Measurements from ENCODE around the gene MAGIX. TPM values are rescaled to one million over a fixed set of nuclear protein-coding genes. Genes with fewer than 3 reads are reported as not detected.

The MAGIX gene
- total RNA-seq, 1 donor from 2014 or later: 1.6 TPM

DNA sequence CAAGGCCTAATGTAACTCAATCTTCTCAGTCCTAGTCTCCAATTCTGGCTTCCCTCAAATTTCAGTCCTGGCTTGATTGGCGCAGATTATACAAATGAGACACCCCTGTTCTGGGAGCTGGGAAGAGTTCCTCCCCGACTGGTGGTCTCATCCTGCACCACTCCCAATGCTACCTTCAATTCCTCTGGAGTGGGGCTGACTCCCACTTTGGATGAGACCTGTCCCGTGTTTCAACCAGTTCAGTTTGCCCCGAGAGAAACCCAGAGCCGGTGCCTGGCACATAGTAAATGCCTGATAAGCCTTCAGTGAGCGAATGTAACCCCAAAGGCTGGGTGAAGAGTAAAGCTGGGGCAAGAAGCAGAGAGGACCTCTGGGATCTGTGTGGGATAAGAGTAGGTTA lies 41.5 kb downstream of the MAGIX start:
- no peak for DNase-seq (ENCODE audit: low spot score)

DNA sequence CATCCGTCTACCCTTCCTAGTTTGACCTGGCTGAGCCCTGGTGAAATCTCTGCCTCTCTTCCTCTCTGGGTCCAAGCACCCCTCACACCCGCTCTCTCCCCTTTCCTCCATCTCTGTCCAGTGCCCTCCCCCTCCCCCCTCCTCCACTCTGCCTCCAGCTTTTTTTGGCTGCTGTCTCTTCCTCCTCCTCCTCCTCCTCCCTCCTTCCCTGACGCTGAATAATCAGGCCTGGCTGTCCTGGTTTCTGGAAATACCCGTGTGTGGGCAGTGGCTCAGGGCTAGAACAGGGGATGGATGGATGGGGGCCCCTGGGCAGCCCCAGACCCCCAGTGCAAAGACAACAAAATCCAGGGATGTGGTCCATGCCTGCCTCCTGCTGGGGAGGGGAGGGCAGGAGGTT lies 42.2 kb downstream of the MAGIX start:
- DNase-seq (ENCODE audit: low spot score): no peak

DNA sequence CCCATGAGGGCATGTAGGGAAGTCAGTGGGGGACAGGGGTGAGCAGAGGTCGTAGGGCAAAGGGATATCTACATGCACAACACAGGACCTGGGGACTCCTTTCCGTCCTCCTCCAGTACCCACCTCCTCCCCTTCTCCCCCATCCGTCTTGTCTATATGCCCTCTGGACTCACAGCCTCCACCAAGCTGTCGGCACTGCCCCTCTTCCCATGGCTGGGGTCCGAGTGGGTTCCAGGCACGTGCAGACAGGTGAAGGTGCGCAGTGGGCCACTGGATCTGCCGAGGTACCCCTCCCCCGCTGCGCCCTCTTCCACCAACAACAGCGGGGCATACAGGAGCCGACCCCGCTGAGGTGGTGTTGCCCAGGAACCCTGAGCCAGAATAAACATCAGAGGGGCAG lies 42.9 kb downstream of the MAGIX start:
- no peak for DNase-seq (ENCODE audit: low spot score)

DNA sequence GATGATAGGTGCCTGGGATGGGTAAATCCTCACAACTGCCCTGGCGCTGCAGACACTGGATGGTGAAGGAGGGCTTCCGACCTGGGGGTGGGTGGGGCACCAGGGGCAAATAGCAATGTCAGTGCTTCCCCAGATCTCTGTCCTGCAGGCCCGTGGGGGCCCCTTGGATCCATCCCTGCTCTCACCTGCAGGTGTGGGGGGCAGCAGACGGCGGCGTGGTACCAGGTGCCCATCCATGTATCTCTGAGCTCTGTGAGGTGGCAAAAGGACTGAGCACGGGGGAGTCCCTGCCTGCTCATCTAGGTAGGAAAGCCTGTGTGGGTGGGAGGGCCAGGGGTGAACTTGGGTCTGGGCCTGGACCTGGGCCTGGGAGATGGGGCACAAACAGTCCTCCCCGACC lies 44.0 kb downstream of the MAGIX start:
- no peak for DNase-seq (ENCODE audit: low spot score)

DNA sequence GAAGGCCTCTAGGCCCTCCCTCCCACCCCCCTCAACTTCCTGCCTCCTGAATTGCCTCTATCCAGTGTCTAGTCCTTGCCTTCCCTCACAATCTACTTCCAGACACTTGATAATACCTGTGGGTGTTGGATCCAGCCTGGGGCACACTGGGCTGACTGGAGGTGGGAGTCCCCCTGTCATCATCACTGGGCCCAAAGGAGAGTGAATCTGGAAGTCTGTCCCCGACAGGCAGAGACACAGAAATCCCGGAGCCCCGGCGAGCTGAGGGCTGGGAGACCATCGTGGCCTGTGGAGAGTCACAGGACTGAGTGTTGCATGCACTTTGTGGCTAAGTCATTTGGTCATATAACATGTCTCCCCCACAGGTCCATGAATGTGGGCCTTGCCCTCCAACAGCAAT lies 45.8 kb downstream of the MAGIX start:
- no peak for DNase-seq (ENCODE audit: low spot score)

DNA sequence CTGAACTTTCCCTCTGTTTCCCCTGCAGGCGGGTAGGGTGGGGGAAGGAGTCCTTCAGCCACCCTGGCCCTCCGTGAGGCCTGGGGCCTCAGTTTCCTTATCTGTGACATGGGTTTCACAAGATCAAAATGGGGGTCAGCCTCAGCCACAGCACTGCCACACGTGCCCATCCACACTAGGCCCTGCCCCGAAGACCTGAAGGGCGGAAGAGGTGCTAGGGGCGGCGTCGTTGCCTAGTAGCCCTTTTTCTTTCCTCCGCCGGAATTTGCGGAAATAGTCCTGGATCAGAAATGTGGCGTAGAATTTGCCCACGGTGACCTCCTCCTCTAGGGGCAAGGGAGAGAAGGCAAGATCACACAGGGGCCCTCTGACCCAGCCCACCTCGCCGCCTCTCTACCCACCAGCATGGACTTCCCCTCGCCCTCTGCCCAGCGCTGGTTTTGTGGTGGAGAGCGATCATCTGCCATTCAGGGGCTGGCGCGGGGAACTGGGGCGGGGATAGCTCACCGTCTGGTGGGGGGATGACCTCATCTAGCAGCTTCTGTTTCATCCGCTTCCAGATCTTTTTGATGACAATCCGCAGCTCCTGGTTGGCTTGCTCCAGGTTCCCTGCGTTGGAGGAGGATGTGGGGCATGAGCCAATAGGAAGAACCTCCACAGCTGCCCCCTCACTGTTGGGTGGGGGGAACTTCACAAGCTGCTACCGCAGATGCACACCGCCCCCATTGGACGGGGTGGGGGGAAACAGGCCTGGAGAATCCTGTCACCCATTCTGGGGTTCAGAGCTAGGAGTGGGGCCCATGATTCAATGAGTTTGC lies 47.1 kb downstream of the MAGIX start:
- no peak for DNase-seq (ENCODE audit: low spot score)

DNA sequence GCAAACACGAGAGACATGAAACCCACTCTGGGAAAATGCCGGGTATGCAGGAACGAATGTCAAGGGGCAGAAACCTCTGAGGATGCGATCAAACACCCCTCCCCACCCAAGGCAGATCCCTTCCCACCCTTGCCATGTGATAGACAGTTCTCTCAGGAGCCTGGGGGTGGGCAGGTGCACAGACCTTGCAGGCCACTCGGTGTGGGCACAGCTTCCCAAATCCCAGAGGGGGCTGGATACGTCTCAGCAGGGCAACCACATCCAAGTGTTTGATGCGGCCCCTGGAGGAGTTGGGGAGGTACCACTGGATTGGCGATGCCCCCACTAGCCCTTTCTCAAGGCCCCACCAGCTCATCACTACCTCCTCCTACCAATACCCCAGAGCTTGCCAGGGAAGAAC lies 47.8 kb downstream of the MAGIX start:
- DNase-seq (ENCODE audit: low spot score): no peak

DNA sequence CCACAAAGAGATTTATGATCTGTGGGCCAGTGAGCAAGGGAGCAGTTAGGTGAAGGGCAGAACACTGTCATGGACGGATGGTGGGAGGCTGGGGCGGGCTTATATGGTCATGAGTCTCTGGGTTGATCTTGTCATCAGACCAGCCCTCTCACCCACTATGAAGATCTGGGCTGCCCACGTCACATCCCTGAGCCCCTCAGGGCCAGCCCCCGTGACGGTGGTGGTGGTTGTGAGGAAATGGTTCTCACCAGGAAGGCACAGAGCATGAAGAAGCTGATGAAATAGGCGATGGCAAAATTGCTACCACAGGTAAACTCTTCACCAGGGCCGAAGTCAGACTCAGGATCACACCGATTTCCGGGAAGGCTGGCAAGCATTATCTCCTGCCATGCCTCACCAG lies 48.5 kb downstream of the MAGIX start:
- DNase-seq (ENCODE audit: low spot score): no peak

DNA sequence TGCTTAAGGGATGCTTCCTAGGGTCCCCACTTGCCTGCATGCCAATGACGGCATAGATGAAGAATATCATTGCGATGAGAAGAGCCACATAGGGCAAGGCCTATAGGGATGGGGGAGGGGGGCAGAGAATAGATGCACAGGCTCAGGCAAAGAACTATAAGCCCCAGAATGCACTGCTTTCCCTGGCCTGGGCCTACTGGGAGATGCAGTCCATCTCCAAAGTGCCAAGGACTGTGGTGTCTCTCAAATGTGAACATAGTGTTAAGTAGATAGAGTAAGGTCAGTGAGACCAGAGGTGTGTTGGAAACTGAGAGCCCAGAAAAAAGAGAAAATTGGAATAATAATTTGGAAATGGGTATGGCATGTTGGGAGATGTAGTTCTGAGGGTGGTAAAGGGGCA lies 49.7 kb downstream of the MAGIX start:
- no peak for DNase-seq (ENCODE audit: low spot score)

DNA sequence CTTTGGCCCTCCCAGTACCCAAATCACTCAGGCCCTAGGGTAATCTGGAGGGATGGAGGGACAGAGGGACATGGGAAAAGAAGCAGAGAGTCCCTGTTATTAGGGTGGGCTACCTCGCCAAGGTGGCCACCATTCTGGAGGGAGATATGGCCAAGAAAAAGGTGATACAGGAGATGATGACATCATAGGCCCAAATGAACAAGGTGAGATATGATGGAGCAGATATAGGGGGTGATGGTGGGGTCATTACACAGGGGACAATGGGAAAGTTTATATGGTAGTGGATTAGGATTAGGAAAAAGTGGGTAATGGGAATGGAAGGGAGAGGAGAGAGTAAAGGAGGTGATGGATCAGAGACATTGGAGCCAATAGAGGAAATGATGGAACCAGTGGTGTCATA lies 50.3 kb downstream of the MAGIX start:
- no peak for DNase-seq (ENCODE audit: low spot score)

DNA sequence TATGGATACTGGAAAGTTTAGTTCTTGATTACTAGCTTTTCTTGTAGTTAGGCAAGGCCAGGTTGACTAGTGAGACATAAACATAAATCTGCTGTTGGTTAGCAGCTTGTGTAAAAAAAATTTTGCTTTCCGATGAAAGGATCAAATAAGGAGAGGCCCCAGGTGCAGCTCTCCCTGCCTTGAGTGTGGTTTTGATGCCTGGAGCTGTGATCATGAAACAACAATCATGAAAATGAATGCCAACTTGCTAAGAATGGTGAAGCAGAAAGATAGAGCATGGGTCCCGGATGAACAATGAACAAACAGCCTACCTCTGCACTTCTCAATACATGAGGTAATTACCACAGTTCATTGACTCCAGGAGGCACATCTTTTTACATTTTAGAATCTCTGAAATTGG lies 51.9 kb downstream of the MAGIX start:
- no peak for DNase-seq (ENCODE audit: low spot score)

DNA sequence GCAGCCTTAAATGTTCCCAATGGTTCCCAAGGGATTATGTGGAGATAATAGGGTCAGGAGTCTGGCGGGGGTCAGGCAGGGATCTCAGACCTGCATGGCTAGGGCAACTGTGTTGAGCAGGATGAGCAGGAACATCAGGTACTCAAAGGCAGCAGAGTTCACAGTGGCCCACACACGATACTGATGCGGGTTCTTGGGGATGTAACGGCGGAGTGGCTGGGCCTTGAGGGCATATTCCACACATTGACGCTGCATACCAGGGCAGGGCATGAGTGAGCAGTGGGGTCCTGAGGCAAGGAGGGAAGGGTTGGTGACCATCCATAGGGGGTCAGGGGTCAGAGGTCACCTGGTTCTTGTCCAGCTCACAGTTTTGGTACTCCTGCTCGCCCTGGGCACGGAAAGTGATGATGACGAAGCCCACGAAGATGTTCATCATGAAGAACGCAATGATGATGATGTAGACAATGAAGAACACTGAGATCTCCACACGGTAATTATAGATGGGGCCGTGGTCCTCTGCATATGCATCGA lies 52.5 kb downstream of the MAGIX start:
- DNase-seq (ENCODE audit: low spot score): no peak

Other genes starting within 250 kb of the MAGIX start
- gene PIM2, start 243.7 kb upstream of the MAGIX start, total RNA-seq: 5.7 TPM
- gene OTUD5, start 205.2 kb upstream of the MAGIX start, total RNA-seq: 40.0 TPM
- 1.3 TPM for gene KCND1, start 190.9 kb upstream of the MAGIX start, total RNA-seq
- gene GRIPAP1, start 160.5 kb upstream of the MAGIX start, total RNA-seq: 37.6 TPM
- gene TFE3, start 119.4 kb upstream of the MAGIX start, total RNA-seq: 103 TPM
- 4.0 TPM for gene CCDC120, start 103.8 kb upstream of the MAGIX start, total RNA-seq
- 20.7 TPM for gene PRAF2, start 88.8 kb upstream of the MAGIX start, total RNA-seq
- gene WDR45, start 82.9 kb upstream of the MAGIX start, total RNA-seq: 73.4 TPM
- 18.2 TPM for gene GPKOW, start 39.0 kb upstream of the MAGIX start, total RNA-seq
- 74.3 TPM for gene PLP2, start 9.1 kb downstream of the MAGIX start, total RNA-seq
- gene PRICKLE3, start 23.6 kb downstream of the MAGIX start, total RNA-seq: 12.5 TPM
- gene SYP, start 37.4 kb downstream of the MAGIX start, total RNA-seq: 1.00 TPM
- gene CACNA1F, start 70.6 kb downstream of the MAGIX start, total RNA-seq: not detected
- 12.3 TPM for gene CCDC22, start 72.7 kb downstream of the MAGIX start, total RNA-seq
- not detected for gene FOXP3, start 102.0 kb downstream of the MAGIX start, total RNA-seq
- gene PPP1R3F, start 107.0 kb downstream of the MAGIX start, total RNA-seq: 2.2 TPM
- gene GAGE10, start 140.9 kb downstream of the MAGIX start, total RNA-seq: not detected
- not detected for gene GAGE12J, start 159.3 kb downstream of the MAGIX start, total RNA-seq
- gene GAGE13, start 168.8 kb downstream of the MAGIX start, total RNA-seq: not detected